ENCODE results near the gene CAMK2B.

Gene CAMK2B

GRCh38 chr7:44284881-44285541 is 40.4 kb downstream of the CAMK2B start:
- TF ChIP-seq, protein P1, sequence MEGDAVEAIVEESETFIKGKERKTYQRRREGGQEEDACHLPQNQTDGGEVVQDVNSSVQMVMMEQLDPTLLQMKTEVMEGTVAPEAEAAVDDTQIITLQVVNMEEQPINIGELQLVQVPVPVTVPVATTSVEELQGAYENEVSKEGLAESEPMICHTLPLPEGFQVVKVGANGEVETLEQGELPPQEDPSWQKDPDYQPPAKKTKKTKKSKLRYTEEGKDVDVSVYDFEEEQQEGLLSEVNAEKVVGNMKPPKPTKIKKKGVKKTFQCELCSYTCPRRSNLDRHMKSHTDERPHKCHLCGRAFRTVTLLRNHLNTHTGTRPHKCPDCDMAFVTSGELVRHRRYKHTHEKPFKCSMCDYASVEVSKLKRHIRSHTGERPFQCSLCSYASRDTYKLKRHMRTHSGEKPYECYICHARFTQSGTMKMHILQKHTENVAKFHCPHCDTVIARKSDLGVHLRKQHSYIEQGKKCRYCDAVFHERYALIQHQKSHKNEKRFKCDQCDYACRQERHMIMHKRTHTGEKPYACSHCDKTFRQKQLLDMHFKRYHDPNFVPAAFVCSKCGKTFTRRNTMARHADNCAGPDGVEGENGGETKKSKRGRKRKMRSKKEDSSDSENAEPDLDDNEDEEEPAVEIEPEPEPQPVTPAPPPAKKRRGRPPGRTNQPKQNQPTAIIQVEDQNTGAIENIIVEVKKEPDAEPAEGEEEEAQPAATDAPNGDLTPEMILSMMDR (IDR thresholded peaks at IDR 0.05; ENCODE audit: low read depth, low read length) = no peak
- H3K4me3 ChIP-seq (replicated peaks in 1 of 2; ENCODE audit: low read depth in 2 of 2, low read length in 2 of 2) = no peak overlapping the region
- no peak for DNase-seq (ENCODE audit: low read depth in 2 of 2)

DNA sequence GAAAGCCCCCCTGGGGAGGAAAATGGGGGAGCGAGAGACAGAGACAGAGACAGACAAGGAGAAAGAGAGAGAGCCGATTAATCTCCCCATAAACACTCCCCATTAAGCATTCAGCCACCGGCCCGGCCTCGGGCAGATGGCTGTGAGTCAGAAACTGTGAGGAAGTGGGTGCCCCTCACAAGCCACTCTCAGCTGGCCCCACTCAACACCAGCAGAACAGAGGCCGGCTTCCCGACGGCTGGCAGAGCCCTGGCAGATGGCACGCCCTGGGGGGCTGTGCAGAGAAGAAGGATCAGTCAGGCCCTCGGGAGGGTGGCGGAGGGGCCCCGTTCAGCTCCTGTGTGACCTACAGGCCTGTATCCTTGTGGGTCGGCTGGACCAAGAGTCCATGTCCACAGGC is 41.2 kb downstream of the CAMK2B start:
- DNase-seq (ENCODE audit: low read depth in 2 of 2) = no peak
- TF ChIP-seq, protein P1 (IDR thresholded peaks at IDR 0.05; ENCODE audit: low read depth, low read length) = no peak
- no peak overlapping the region for H3K4me3 ChIP-seq (replicated peaks in 1 of 2; ENCODE audit: low read depth in 2 of 2, low read length in 2 of 2)

- TF ChIP-seq, protein P1 (IDR thresholded peaks at IDR 0.05; ENCODE audit: low read depth, low read length) = no peak
- no peak for DNase-seq (ENCODE audit: low read depth in 2 of 2)
- H3K4me3 ChIP-seq (replicated peaks in 1 of 2; ENCODE audit: low read depth in 2 of 2, low read length in 2 of 2) = no peak overlapping the region
Observed at GRCh38 chr7:44283381-44284211, 41.8 kb downstream of the CAMK2B start.

DNA sequence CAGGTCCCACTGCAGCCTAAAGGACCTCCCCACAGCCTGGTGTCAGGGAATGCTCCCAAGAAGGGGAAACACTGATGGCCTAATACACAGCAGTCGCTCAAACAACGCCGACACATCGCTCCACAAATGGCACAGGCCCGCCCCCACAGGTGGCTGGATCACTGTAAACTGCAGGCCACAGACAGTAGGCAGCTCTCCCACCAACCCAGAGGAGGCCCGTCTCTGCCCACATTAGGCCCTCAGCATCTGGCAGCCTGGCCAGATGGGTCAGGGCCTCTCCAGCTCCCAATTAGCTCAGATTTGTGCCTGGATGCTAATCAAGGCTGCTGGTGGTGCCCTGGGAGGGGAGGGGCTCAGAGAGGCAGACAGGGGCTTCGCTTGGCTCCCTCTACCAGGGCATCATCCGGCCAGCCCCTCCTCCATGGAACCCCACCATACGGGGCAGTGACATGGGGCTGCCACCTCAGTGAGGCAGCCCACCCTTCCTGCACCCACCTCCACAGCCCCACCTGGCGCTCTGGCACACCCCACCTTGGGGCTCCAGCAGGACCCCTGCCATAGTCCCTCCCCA is 42.7 kb downstream of the CAMK2B start:
- DNase-seq (ENCODE audit: low read depth in 2 of 2) = no peak
- TF ChIP-seq, protein P1 (IDR thresholded peaks at IDR 0.05; ENCODE audit: low read depth, low read length) = no peak
- H3K4me3 ChIP-seq (replicated peaks in 1 of 2; ENCODE audit: low read depth in 2 of 2, low read length in 2 of 2) = no peak overlapping the region

DNA sequence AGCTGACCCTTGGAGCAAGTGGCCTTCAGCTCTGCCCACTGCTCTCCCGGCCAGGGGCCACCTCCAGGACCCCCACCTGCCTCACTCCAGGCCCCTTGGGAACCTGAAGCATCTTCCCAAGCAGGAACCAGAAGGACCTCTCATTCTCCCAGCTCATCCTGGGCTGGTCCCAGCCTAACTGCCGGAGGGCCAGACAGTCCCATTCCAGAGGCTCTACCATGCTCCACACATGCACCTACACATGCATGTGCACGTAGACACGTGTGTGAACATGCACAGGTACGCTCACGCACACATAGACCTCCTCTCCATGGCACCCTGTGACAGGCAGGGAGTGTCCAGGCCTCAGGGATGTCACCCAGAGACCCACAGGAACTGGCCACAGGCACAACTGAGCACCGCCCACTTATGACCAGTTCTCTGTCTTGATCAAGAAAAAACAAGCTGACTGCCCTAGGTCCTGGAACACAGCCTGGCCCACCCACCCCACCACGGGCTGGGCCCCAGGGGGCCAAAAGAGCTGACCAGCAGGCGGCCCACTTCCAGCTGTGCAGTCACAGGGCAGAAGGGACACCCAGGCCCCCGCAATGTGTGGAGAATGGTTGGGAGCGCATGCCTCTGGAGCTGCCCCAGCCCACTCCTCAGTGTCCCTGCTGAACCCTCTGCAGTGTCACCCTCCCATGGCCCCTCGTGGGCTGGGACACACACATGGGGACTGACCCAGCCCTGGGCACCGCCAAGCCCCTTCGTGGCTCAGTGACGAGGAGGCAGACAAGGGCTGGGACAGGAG is 43.4 kb downstream of the CAMK2B start:
- TF ChIP-seq, protein P1 (IDR thresholded peaks at IDR 0.05; ENCODE audit: low read depth, low read length) = no peak
- no peak overlapping the region for H3K4me3 ChIP-seq (replicated peaks in 1 of 2; ENCODE audit: low read depth in 2 of 2, low read length in 2 of 2)
- DNase-seq (ENCODE audit: low read depth in 2 of 2) = no peak

DNA sequence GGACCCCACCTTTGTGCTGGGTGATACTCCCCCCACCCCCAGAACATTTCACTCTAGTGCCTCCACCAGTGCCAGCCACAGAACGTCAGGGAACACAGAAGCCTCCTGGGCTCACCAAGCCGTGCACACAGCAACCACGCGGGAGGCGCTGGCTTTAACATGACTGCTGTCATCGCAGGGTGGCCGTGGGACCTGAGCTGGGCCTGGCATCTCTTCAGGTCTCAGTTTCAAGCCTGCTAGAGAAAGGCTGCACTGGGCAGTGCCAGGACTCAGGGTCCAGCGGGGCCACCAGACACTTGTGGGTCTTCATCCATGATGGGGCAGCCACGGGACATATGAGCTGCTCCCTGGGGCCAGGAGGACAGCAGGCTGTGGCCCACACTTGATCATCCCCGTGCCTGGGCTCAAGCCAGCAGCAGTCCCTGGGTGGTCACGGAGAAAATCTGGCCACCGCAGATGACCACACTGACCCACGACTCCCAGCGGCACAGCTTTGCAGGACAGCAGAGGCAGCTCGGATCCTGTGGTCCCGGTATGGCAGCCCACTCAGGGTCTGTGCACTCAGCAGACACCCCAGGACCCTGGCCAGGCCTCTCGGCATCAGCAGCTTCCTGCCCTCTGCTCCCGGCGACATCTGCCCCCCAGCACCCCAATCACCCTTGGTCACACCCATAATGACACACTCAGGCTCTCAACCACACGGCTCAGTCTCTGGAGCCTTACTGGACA is 44.2 kb downstream of the CAMK2B start:
- no peak for DNase-seq (ENCODE audit: low read depth in 2 of 2)

More for the DNA sequence above, 44.2 kb downstream of the CAMK2B start:
- TF ChIP-seq, protein P1 (IDR thresholded peaks at IDR 0.05; ENCODE audit: low read depth, low read length) = no peak
- no peak overlapping the region for H3K4me3 ChIP-seq (replicated peaks in 1 of 2; ENCODE audit: low read depth in 2 of 2, low read length in 2 of 2)
